Measurements from ENCODE around the gene FBXW12.

DNA sequence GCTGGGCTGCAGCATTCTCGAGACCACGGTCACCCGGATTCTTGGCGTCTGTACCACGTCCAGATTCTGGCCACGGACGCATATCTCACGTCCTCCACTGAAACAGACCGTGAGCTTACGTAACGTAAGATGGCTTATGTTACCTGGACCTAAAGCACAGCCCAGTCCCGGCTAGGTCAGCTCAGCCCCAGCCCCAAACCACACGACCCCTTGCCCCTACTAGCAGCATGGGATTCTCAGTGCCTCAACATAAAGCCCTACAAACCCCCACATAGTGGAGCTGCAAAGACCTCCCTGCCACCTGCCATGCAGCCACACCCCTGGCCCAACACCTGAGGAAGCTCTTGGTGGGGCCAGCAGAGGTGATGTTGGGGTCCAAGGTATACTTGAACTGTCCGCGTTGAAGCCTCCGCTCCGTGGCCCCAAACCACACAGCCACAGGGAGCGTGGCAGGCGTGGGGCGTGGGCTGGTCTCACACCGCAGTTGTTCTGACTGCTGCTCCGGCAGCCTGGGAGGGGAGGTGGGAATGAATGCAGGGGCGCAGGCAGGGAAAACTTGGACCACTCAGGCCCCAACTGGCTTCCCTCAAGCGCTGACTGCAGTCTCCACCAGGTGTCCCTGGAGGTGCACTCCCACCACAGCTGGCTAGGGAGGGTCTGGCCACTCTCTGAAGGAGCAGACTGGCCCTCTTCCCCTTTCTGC lies 43.4 kb downstream of the FBXW12 start:
- TF ChIP-seq, protein P1, sequence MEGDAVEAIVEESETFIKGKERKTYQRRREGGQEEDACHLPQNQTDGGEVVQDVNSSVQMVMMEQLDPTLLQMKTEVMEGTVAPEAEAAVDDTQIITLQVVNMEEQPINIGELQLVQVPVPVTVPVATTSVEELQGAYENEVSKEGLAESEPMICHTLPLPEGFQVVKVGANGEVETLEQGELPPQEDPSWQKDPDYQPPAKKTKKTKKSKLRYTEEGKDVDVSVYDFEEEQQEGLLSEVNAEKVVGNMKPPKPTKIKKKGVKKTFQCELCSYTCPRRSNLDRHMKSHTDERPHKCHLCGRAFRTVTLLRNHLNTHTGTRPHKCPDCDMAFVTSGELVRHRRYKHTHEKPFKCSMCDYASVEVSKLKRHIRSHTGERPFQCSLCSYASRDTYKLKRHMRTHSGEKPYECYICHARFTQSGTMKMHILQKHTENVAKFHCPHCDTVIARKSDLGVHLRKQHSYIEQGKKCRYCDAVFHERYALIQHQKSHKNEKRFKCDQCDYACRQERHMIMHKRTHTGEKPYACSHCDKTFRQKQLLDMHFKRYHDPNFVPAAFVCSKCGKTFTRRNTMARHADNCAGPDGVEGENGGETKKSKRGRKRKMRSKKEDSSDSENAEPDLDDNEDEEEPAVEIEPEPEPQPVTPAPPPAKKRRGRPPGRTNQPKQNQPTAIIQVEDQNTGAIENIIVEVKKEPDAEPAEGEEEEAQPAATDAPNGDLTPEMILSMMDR (IDR thresholded peaks at IDR 0.05): no peak
- no peak for TF ChIP-seq POLR2AphosphoS5 (IDR thresholded peaks at IDR 0.05; ENCODE audit: insufficient read depth in 1 of 2, low read depth in 1 of 2)
